Activated naive CD8-positive, alpha-beta T cell treated with anti-CD3 and anti-CD28 coated beads, Interleukin-2, amount 10 ng/mL, durations not matched to agents 7 days and 5 days (primary cell): ENCODE data around the gene RIC1. TPM values are rescaled to one million over a fixed set of nuclear protein-coding genes. Genes with fewer than 3 reads are reported as not detected.
A peak's percentile ranks its signal among the peaks of the same experiment; 100 is the strongest.

Experiments used
- ATAC-seq: fragments of 150-1000 bp; cut with Tn5 transposase; one replicate; pipeline ENCODE4 v1.10.0; 2021; ENCODE audit warnings: low read depth, moderate library complexity
- POLR2A ChIA-PET: fragments of 350-600 bp; sonication (Branson Sonifier 250); formaldehyde crosslinking; loops from one replicate; lab custom pipeline; 2021; ENCODE audit warnings: antibody characterized with exemption; lab: Charles Lee
- DNase-seq: peaks from one replicate; pipeline ENCODE4 v3.0.0; 2021
- H3K27ac Mint-ChIP-seq: one replicate; pipeline ENCODE4 v1.8.0; 2022; ENCODE audit warnings: mild to moderate bottlenecking, mixed read lengths
- H3K27me3 Mint-ChIP-seq: one replicate; pipeline ENCODE4 v1.8.0; 2022; ENCODE audit warnings: mild to moderate bottlenecking, moderate library complexity, mixed read lengths
- H3K36me3 Mint-ChIP-seq: one replicate; pipeline ENCODE4 v1.8.0; 2021; ENCODE audit warnings: mild to moderate bottlenecking, mixed read lengths
- H3K4me1 Mint-ChIP-seq: one replicate; pipeline ENCODE4 v1.8.0; 2021; ENCODE audit warnings: mixed read lengths
- H3K4me3 Mint-ChIP-seq: one replicate; pipeline ENCODE4 v1.8.0; 2022; ENCODE audit warnings: mild to moderate bottlenecking, moderate library complexity, mixed read lengths
- H3K9me3 Mint-ChIP-seq: one replicate; pipeline ENCODE4 v1.8.0; 2021; ENCODE audit warnings: mixed read lengths
- total RNA-seq, 2 experiments: library from RNA; stranded (reverse); gene quantifications; one replicate each; pipeline ENCODE4 v1.2.3, GENCODE V29; 2021

Gene RIC1
- total RNA-seq, 2 experiments from 2014 or later: 20.7 to 21.4 TPM

DNA sequence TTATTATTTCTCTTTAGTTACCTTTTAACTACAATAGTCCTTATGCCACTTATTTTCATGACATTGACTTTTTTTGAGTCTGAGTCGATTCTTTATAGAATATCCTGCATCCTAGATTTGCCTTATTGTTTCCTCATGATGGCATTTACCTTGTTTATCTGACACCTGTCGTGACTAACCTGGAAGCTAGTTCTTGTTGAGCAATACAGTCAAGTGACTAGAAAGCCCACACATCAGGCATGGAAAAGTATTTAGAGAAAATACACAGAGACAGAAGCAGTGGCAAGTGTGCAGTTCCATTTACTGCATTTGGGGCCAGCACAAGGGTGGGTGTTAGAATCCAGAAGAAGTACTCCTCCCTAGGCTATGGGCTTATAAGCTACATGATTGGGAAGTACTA is 106.2 kb downstream of the RIC1 start:
- no peak overlapping the region for H3K4me3 Mint-ChIP-seq
- POLR2A ChIA-PET: interaction anchor here (0.6 kb wide), 1 partner anchor 109 kb away, joined by 3 read pairs; no protein-coding TSS in a partner anchor
- DNase-seq (no peak), ATAC-seq (no peak)
- H3K27me3 Mint-ChIP-seq: no peaks in the 10 kb centered on the region
- no peaks in the 10 kb centered on the region for H3K4me1 Mint-ChIP-seq
- no peak overlapping the region for H3K27ac Mint-ChIP-seq
- H3K9me3 Mint-ChIP-seq: no peaks in the 10 kb centered on the region
- H3K36me3 Mint-ChIP-seq: peaks cover 36% of the 10 kb centered on the region

- Mint-ChIP-seq H3K36me3 (peaks cover 43% of the 10 kb centered on the region), H3K27ac (no peak overlapping the region), H3K9me3 (no peaks in the 10 kb centered on the region), H3K4me3 (no peak overlapping the region), H3K27me3 (no peaks in the 10 kb centered on the region), H3K4me1 (peaks cover 2% of the 10 kb centered on the region)
- no peak for DNase-seq
- ATAC-seq: no peak
- POLR2A ChIA-PET: no interaction called here
Observed at GRCh38 chr9:5736563-5737346, 107.8 kb downstream of the RIC1 start.

DNA sequence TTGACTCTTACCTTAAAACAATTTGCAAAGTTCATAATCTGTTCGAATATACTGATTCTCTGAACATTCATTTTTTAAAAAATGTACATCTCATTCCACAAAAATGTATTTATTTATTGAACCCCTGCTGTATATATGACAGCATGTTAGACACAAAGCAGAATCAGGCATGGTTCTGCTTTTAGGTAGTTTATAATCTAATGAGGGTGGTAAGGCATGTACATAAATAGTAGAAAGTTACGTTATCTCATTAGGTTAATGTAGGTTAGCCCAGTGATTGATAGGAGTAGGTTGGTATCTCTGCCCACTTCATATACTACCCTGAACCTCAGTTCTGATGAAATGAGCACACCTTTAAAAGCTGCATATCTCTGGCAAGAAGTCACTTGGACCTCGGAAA is 114.2 kb downstream of the RIC1 start:
- DNase-seq: no peak
- POLR2A ChIA-PET: no interaction called here
- Mint-ChIP-seq H3K4me1 (peaks cover 2% of the 10 kb centered on the region), H3K9me3 (peaks cover 2% of the 10 kb centered on the region), H3K27ac (no peak overlapping the region), H3K27me3 (no peaks in the 10 kb centered on the region), H3K4me3 (no peak overlapping the region), H3K36me3 (peaks cover 40% of the 10 kb centered on the region)
- ATAC-seq: no peak

- no peaks in the 10 kb centered on the region for H3K27me3 Mint-ChIP-seq
- H3K36me3 Mint-ChIP-seq: peaks cover 37% of the 10 kb centered on the region
- no peak overlapping the region for H3K4me3 Mint-ChIP-seq
- no peak for ATAC-seq
- POLR2A ChIA-PET: interaction anchor here (2.0 kb wide), 1 partner anchor 120 kb away, joined by 5 read pairs; the partner anchor contains the start of gene RIC1
- H3K9me3 Mint-ChIP-seq: peaks cover 5% of the 10 kb centered on the region
- peaks cover 11% of the 10 kb centered on the region for H3K4me1 Mint-ChIP-seq
- DNase-seq: no peak
- H3K27ac Mint-ChIP-seq: peak overlapping the region; percentile 20
Observed at GRCh38 chr9:5748438-5748837, 119.5 kb downstream of the RIC1 start.

GRCh38 chr9:5749306-5749705 is 120.4 kb downstream of the RIC1 start:
- POLR2A ChIA-PET: interaction anchor here (0.7 to 2.0 kb wide), 2 partner anchors 14 to 120 kb away, joined by 5 to 7 read pairs; partner anchors contain the start of gene RIC1
- peak overlapping the region; percentile 83 for H3K27ac Mint-ChIP-seq
- ATAC-seq (peak; percentile 47), DNase-seq (no peak)
- peaks cover 37% of the 10 kb centered on the region for H3K36me3 Mint-ChIP-seq
- peak overlapping the region; percentile 69 for H3K4me3 Mint-ChIP-seq
- H3K9me3 Mint-ChIP-seq: peaks cover 5% of the 10 kb centered on the region
- H3K4me1 Mint-ChIP-seq: peaks cover 11% of the 10 kb centered on the region
- no peaks in the 10 kb centered on the region for H3K27me3 Mint-ChIP-seq

- Mint-ChIP-seq H3K4me3 (no peak overlapping the region), H3K4me1 (peaks cover 11% of the 10 kb centered on the region), H3K36me3 (peaks cover 35% of the 10 kb centered on the region), H3K9me3 (peaks cover 5% of the 10 kb centered on the region), H3K27me3 (no peaks in the 10 kb centered on the region), H3K27ac (no peak overlapping the region)
- POLR2A ChIA-PET: interaction anchor here (0.7 kb wide), 1 partner anchor 883 kb away, joined by 3 read pairs; no protein-coding TSS in a partner anchor
- DNase-seq (no peak), ATAC-seq (no peak)
Observed at GRCh38 chr9:5750569-5750968, 121.7 kb downstream of the RIC1 start.

GRCh38 chr9:5756633-5757032 is 127.7 kb downstream of the RIC1 start:
- Mint-ChIP-seq H3K4me3 (no peak overlapping the region), H3K4me1 (peaks cover 1% of the 10 kb centered on the region), H3K9me3 (no peaks in the 10 kb centered on the region), H3K27ac (no peak overlapping the region), H3K27me3 (no peaks in the 10 kb centered on the region), H3K36me3 (peaks cover 42% of the 10 kb centered on the region)
- POLR2A ChIA-PET: no interaction called here
- no peak for ATAC-seq
- DNase-seq: no peak

GRCh38 chr9:5760338-5760737 is 131.4 kb downstream of the RIC1 start:
- Mint-ChIP-seq H3K27me3 (no peaks in the 10 kb centered on the region), H3K4me1 (peaks cover 12% of the 10 kb centered on the region), H3K4me3 (no peak overlapping the region), H3K27ac (no peak overlapping the region), H3K9me3 (no peaks in the 10 kb centered on the region), H3K36me3 (peaks cover 53% of the 10 kb centered on the region)
- ATAC-seq (no peak), DNase-seq (no peak)
- POLR2A ChIA-PET: no interaction called here

GRCh38 chr9:5762421-5762820 is 133.5 kb downstream of the RIC1 start:
- Mint-ChIP-seq H3K27me3 (no peaks in the 10 kb centered on the region), H3K4me3 (no peak overlapping the region), H3K4me1 (peaks cover 12% of the 10 kb centered on the region), H3K27ac (no peak overlapping the region), H3K9me3 (no peaks in the 10 kb centered on the region), H3K36me3 (peaks cover 61% of the 10 kb centered on the region)
- POLR2A ChIA-PET: interaction anchor here (0.6 kb wide), 1 partner anchor 13 kb away, joined by 3 read pairs; no protein-coding TSS in a partner anchor
- no peak for DNase-seq
- ATAC-seq: no peak

- ATAC-seq: peak; percentile 86
- DNase-seq: no peak
- Mint-ChIP-seq H3K4me1 (peaks cover 17% of the 10 kb centered on the region), H3K36me3 (peaks cover 66% of the 10 kb centered on the region), H3K27me3 (no peaks in the 10 kb centered on the region), H3K9me3 (no peaks in the 10 kb centered on the region), H3K27ac (peak overlapping the region; percentile 23), H3K4me3 (peak overlapping the region; percentile 4)
- POLR2A ChIA-PET: interaction anchor here (0.8 to 1.2 kb wide), 2 partner anchors 105 to 136 kb away, joined by 3 read pairs; no protein-coding TSS in a partner anchor
Observed at GRCh38 chr9:5764130-5764868, 135.4 kb downstream of the RIC1 start.

DNA sequence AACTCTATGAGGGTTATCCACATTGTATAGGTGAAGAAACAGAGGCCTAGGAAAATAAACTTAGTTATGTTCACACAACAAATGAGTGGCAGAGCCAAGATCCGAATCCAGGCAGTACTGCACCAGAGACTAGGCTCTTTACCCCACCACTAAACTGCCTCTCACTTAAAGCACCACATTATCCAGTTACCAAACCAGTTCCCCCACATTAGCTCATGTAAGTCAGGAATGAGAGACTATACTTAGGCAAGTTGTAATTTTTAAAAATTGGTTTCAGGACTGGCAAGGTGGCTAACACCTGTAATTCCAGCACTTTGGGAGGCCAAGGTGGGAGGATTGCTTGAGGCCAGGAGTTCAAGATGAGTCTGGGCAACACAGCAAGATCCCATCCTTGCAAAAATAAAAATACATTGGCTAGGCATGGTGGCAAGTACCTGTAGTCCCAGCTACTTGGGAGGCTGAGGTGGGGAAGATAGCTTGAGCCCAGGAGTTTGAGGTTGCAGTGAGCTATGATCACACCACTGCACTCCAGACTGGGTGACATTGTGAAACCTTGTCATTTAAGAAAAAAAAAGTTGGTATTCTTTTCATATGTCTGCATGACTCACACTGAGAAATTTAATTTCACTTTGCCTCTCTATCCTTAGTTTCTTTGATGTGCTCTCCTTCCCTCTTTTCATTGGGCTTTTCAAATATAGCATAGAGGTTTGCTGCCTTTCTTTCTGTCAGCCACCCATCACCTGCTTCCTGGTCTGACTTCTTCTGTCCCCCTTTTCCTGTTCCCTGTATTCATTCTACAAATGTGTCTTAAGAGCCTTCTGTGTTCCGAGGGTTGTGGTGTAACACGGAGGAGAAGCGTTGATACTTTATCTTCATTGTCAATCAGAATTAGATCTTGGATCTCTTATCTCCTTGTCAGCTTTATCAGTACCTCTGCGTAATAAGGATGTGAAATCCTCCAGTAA is 139.3 kb downstream of the RIC1 start:
- ATAC-seq: peak; percentile 31
- Mint-ChIP-seq H3K36me3 (peaks cover 66% of the 10 kb centered on the region), H3K27me3 (no peaks in the 10 kb centered on the region), H3K4me1 (peaks cover 16% of the 10 kb centered on the region), H3K4me3 (no peak overlapping the region), H3K9me3 (no peaks in the 10 kb centered on the region), H3K27ac (peak overlapping the region; percentile 40)
- no peak for DNase-seq
- POLR2A ChIA-PET: no interaction called here

- H3K4me3 Mint-ChIP-seq: no peak overlapping the region
- H3K27ac Mint-ChIP-seq: no peak overlapping the region
- H3K27me3 Mint-ChIP-seq: no peaks in the 10 kb centered on the region
- POLR2A ChIA-PET: interaction anchor here (0.8 kb wide), 1 partner anchor 144 kb away, joined by 3 read pairs; the partner anchor contains the start of gene RIC1
- peaks cover 4% of the 10 kb centered on the region for H3K9me3 Mint-ChIP-seq
- peaks cover 54% of the 10 kb centered on the region for H3K36me3 Mint-ChIP-seq
- H3K4me1 Mint-ChIP-seq: peaks cover 2% of the 10 kb centered on the region
- ATAC-seq: no peak
- DNase-seq: no peak
Observed at GRCh38 chr9:5773324-5773999, 144.6 kb downstream of the RIC1 start.
